Uterus (tissue), 2 donors: ENCODE measurements around the gene XXYLT1.

Experiments
- POLR2A ChIP-seq, 2 donors: fragments of 450-650 bp; IDR thresholded peaks; one replicate each; pipeline ENCODE4 v1.6.1; 2016; ENCODE audit warnings: antibody characterized with exemption in 2 of 2, mild to moderate bottlenecking in 1 of 2, moderate library complexity in 1 of 2
- TF ChIP-seq, protein P1 (sequence below), 4 experiments: fragments of 200-600 bp in 2 of 4; fragments of 450-650 bp in 2 of 4; sonication (generic) in 2 of 4; IDR thresholded peaks; one replicate each; pipeline ENCODE4 v1.5.1; 2016 to 2019; ENCODE audit warnings: antibody characterized with exemption in 4 of 4, mild to moderate bottlenecking in 2 of 4, moderate library complexity in 1 of 4

DNA sequence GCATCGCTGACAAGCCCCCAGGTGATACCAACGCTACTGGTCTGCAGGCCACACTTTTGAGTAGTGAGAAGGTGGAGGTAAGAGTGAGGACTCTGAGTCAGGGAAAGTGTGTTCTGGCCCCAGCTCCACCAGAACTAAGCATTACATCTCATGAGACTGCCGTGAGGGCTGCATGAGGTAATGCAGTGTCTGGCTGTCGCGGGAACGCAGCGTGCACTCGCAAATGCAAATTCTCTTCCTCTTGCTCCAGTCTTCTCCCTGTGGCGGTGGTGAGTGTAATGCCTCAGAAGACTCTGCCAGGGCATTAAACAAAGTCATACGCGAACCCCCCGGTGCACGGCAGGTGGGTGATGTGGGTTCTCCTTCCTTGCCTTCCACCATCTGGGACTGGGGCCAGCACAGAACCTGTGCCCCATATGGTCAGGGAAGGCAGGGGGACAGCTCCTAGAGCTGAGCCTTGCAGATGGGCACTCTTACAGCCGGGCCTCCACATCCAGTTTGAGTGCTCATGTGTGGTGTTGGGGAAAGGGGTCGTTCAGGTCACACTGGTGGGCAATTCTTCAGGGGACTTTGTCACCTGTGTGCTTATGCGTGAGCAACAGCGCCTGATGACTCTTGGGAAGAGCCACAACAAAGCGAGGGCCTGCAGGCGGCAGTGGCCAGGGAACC is 175.8 kb downstream of the XXYLT1 start:
- TF ChIP-seq, protein P1, sequence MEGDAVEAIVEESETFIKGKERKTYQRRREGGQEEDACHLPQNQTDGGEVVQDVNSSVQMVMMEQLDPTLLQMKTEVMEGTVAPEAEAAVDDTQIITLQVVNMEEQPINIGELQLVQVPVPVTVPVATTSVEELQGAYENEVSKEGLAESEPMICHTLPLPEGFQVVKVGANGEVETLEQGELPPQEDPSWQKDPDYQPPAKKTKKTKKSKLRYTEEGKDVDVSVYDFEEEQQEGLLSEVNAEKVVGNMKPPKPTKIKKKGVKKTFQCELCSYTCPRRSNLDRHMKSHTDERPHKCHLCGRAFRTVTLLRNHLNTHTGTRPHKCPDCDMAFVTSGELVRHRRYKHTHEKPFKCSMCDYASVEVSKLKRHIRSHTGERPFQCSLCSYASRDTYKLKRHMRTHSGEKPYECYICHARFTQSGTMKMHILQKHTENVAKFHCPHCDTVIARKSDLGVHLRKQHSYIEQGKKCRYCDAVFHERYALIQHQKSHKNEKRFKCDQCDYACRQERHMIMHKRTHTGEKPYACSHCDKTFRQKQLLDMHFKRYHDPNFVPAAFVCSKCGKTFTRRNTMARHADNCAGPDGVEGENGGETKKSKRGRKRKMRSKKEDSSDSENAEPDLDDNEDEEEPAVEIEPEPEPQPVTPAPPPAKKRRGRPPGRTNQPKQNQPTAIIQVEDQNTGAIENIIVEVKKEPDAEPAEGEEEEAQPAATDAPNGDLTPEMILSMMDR (IDR thresholded peaks at IDR 0.05): no peak
- no peak for TF ChIP-seq POLR2A (IDR thresholded peaks at IDR 0.05)
